Measurements from ENCODE around the gene DNAI4. TPM values are rescaled to one million over a fixed set of nuclear protein-coding genes. Genes with fewer than 3 reads are reported as not detected.
A peak's percentile ranks its signal among the peaks of the same experiment; 100 is the strongest.

DNAI4 gene
- total RNA-seq, 1 donor from 2014 or later = 4.5 TPM

DNA sequence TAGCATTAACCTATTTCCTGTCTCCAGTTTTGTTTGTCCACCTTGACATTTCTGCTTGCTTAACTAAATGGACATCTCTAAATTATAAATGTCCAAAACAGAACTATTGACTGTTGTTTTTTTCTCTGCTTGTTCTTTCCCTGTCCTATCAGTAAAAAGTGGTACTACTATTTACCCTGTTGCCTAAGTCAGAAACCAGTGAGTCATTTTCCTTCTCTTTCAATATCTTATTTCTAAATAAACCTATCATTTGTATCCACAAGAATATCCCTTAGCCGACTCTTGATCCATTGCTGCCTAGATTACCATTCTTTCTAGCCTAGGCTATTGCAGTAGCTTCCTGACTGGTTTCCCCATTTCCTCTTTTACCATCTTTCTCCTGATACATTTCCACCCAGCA is 22.6 kb upstream of the DNAI4 start:
- no peak for DNase-seq (ENCODE audit: low read depth)
- Histone ChIP-seq H3K27me3 (ENCODE audit: control insufficient read depth, insufficient read depth, low read length) (no peaks in the 10 kb centered on the region), H3K36me3 (ENCODE audit: control insufficient read depth, insufficient read depth, low read length) (no peaks in the 10 kb centered on the region), H3K4me3 (ENCODE audit: low read depth, low read length) (no peak overlapping the region)
- TF ChIP-seq, protein P1, sequence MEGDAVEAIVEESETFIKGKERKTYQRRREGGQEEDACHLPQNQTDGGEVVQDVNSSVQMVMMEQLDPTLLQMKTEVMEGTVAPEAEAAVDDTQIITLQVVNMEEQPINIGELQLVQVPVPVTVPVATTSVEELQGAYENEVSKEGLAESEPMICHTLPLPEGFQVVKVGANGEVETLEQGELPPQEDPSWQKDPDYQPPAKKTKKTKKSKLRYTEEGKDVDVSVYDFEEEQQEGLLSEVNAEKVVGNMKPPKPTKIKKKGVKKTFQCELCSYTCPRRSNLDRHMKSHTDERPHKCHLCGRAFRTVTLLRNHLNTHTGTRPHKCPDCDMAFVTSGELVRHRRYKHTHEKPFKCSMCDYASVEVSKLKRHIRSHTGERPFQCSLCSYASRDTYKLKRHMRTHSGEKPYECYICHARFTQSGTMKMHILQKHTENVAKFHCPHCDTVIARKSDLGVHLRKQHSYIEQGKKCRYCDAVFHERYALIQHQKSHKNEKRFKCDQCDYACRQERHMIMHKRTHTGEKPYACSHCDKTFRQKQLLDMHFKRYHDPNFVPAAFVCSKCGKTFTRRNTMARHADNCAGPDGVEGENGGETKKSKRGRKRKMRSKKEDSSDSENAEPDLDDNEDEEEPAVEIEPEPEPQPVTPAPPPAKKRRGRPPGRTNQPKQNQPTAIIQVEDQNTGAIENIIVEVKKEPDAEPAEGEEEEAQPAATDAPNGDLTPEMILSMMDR (IDR thresholded peaks at IDR 0.05; ENCODE audit: insufficient read depth, low read length, poor library complexity, severe bottlenecking) = no peak

DNA sequence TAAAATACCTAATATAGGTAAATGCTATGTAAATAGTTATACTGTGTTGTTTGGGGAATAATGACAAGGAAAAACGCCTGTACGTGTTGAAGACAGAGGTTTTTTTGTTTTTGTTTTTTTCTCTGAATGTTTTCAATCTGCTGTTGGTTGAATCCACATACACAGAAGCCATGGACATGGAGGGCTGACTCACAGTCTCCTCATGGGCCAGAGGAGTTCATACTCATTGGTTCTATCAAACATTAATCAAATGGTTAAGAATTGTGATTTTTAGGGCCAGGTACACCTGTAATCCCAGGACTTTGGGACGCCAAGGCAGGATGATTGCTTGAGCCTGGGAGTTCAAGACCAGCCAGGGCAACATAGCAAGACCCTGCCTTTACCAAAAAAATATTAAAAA is 20.7 kb upstream of the DNAI4 start:
- TF ChIP-seq, protein P1 (IDR thresholded peaks at IDR 0.05; ENCODE audit: insufficient read depth, low read length, poor library complexity, severe bottlenecking) = no peak
- no peak for DNase-seq (ENCODE audit: low read depth)
- no peak overlapping the region for H3K4me3 ChIP-seq (ENCODE audit: low read depth, low read length)
- no peaks in the 10 kb centered on the region for H3K36me3 ChIP-seq (ENCODE audit: control insufficient read depth, insufficient read depth, low read length)
- no peaks in the 10 kb centered on the region for H3K27me3 ChIP-seq (ENCODE audit: control insufficient read depth, insufficient read depth, low read length)

DNA sequence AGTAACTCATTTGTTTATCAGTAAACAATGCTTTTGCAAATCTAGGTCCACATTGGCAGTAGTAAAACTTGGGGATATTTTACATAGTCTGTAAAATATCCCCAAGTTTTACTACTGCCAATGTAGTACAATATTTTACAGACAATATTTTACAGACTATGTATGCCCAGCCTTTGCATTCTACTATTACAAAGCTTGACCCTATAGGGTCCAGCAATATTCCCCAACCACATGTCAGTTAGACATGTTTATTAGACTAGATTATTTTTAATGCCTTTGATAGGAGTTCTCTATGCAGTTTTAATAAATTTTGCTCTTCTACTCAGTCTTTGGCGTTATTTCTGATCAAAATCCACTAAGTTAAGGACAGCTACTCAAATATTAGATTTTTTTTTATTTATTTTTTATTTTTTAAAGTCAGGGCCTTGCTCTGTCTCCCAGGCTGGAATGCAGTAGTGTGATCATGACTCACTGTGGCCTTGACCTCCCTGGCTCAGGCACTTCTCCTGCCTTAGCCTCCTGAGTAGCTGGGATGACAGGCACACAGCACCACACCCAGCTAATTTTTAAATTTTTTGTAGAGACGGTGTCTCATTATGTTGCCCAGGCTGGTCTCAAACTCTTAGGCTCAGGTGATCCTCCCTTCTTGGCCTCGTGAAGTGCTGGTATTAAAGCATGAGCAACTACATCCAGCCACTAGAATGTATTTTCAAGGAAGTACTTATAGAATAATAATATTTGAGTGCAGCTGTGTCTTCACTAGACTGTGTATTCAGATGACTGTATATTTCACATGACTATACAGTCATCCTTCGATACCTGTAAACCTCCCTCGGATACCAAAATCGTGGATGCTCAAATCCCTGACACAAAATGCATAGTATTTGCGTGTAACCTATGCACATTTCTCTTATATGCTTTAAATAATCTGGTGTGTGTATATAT is 19.9 kb upstream of the DNAI4 start:
- TF ChIP-seq, protein P1 (IDR thresholded peaks at IDR 0.05; ENCODE audit: insufficient read depth, low read length, poor library complexity, severe bottlenecking) = no peak
- H3K36me3 ChIP-seq (ENCODE audit: control insufficient read depth, insufficient read depth, low read length) = no peaks in the 10 kb centered on the region
- peak; percentile 72 for DNase-seq (ENCODE audit: low read depth)

DNA sequence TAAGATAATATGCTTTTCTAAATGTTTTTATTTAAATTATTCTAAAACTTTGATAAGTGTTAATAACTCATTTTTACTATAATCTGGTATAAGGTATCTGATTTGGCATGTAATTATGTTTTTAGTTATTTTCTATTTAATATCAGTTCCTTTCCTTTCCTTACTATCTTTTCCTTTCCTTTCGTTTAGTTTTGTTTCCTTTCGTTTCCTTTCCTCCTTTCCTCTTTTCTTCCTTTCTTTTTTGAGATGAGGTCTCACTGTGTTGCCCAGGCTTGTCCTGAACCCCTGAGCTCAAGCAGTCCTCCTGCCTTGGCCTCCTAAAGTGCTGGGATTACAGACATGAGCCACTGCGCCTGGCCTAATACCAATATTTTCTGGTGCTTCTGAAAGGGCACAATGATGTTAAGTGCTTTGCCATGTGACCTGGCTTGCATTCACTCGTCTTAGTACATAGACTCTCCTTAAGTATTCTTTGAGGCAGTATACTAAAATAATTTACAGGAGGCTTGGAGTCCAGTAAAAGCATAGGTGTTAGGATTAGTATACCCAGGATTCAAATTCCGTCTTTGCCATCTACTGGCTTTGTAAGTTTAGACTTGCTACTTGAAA is 18.8 kb upstream of the DNAI4 start:
- no peaks in the 10 kb centered on the region for H3K27me3 ChIP-seq (ENCODE audit: control insufficient read depth, insufficient read depth, low read length)
- TF ChIP-seq, protein P1 (IDR thresholded peaks at IDR 0.05; ENCODE audit: insufficient read depth, low read length, poor library complexity, severe bottlenecking) = no peak
- no peaks in the 10 kb centered on the region for H3K36me3 ChIP-seq (ENCODE audit: control insufficient read depth, insufficient read depth, low read length)

More for the DNA sequence above, 19.9 kb upstream of the DNAI4 start:
- H3K27me3 ChIP-seq (ENCODE audit: control insufficient read depth, insufficient read depth, low read length) = no peaks in the 10 kb centered on the region
- no peak overlapping the region for H3K4me3 ChIP-seq (ENCODE audit: low read depth, low read length)

DNA sequence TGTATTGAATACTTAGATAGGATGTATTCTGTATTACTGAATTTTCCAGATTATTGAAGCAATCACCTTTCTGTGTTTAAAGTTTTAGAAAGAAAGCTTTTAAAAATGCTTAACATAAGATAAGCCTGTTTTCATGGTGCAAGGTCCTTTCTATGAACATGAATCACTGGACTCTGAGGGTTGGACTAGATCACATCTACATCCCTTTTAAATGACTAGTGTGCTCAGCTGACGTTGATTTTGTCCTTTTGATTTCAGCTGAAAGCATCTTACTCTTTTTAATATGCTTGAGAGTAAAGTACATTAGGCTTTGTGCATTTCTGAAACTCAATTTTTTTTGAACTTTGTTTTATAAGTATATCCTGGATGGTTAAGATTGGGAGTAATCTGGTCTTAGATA is 16.3 kb upstream of the DNAI4 start:
- Histone ChIP-seq H3K27me3 (ENCODE audit: control insufficient read depth, insufficient read depth, low read length) (no peaks in the 10 kb centered on the region), H3K36me3 (ENCODE audit: control insufficient read depth, insufficient read depth, low read length) (no peaks in the 10 kb centered on the region), H3K4me3 (ENCODE audit: low read depth, low read length) (no peak overlapping the region)
- TF ChIP-seq, protein P1 (IDR thresholded peaks at IDR 0.05; ENCODE audit: insufficient read depth, low read length, poor library complexity, severe bottlenecking) = no peak
- no peak for DNase-seq (ENCODE audit: low read depth)

More for the DNA sequence above, 18.8 kb upstream of the DNAI4 start:
- H3K4me3 ChIP-seq (ENCODE audit: low read depth, low read length) = no peak overlapping the region
- no peak for DNase-seq (ENCODE audit: low read depth)
